ENCODE measurements around the gene CGNL1.

Gene CGNL1

GRCh38 chr15:57446393-57446792 lies 70.1 kb downstream of the CGNL1 start:
- in situ Hi-C loops (cut with MboI; ENCODE audit: low sequenced_read_pairs), result no loop called here

GRCh38 chr15:57451555-57451954 lies 75.2 kb downstream of the CGNL1 start:
- in situ Hi-C loops (cut with MboI; ENCODE audit: low sequenced_read_pairs), result no loop called here

GRCh38 chr15:57452090-57452754 lies 75.9 kb downstream of the CGNL1 start:
- in situ Hi-C loops (cut with MboI; ENCODE audit: low sequenced_read_pairs), result no loop called here

- in situ Hi-C loops (cut with MboI; ENCODE audit: low sequenced_read_pairs), result no loop called here
These were observed 79.6 kb downstream of the CGNL1 start for GRCh38 chr15:57455929-57456328.

GRCh38 chr15:57456559-57456958 lies 80.3 kb downstream of the CGNL1 start:
- in situ Hi-C loops (cut with MboI; ENCODE audit: low sequenced_read_pairs), result no loop called here

- in situ Hi-C loops (cut with MboI; ENCODE audit: low sequenced_read_pairs), result no loop called here
These were observed 81.4 kb downstream of the CGNL1 start for GRCh38 chr15:57457726-57458125.

GRCh38 chr15:57458356-57458781 lies 82.1 kb downstream of the CGNL1 start:
- in situ Hi-C loops (cut with MboI; ENCODE audit: low sequenced_read_pairs), result no loop called here

- in situ Hi-C loops (cut with MboI; ENCODE audit: low sequenced_read_pairs), result no loop called here
These were observed 84.0 kb downstream of the CGNL1 start for GRCh38 chr15:57460208-57460816.

- in situ Hi-C loops (cut with MboI; ENCODE audit: low sequenced_read_pairs), result no loop called here
These were observed 85.2 kb downstream of the CGNL1 start for GRCh38 chr15:57461541-57461940.

GRCh38 chr15:57462381-57462780 lies 86.1 kb downstream of the CGNL1 start:
- in situ Hi-C loops (cut with MboI; ENCODE audit: low sequenced_read_pairs), result no loop called here

GRCh38 chr15:57463360-57463759 lies 87.1 kb downstream of the CGNL1 start:
- in situ Hi-C loops (cut with MboI; ENCODE audit: low sequenced_read_pairs), result no loop called here

GRCh38 chr15:57464480-57464879 lies 88.2 kb downstream of the CGNL1 start:
- in situ Hi-C loops (cut with MboI; ENCODE audit: low sequenced_read_pairs), result no loop called here

GRCh38 chr15:57468486-57468885 lies 92.2 kb downstream of the CGNL1 start:
- in situ Hi-C loops (cut with MboI; ENCODE audit: low sequenced_read_pairs), result no loop called here

- in situ Hi-C loops (cut with MboI; ENCODE audit: low sequenced_read_pairs), result no loop called here
These were observed 94.2 kb downstream of the CGNL1 start for GRCh38 chr15:57470543-57470942.

- in situ Hi-C loops (cut with MboI; ENCODE audit: low sequenced_read_pairs), result no loop called here
These were observed 96.6 kb downstream of the CGNL1 start for GRCh38 chr15:57472861-57473260.

- in situ Hi-C loops (cut with MboI; ENCODE audit: low sequenced_read_pairs), result no loop called here
These were observed 100.2 kb downstream of the CGNL1 start for GRCh38 chr15:57476533-57476975.

GRCh38 chr15:57477736-57478522 lies 101.6 kb downstream of the CGNL1 start:
- in situ Hi-C loops (cut with MboI; ENCODE audit: low sequenced_read_pairs), result no loop called here

- in situ Hi-C loops (cut with MboI; ENCODE audit: low sequenced_read_pairs), result no loop called here
These were observed 102.7 kb downstream of the CGNL1 start for GRCh38 chr15:57479005-57479404.

- in situ Hi-C loops (cut with MboI; ENCODE audit: low sequenced_read_pairs), result no loop called here
These were observed 104.9 kb downstream of the CGNL1 start for GRCh38 chr15:57481038-57481705.

- in situ Hi-C loops (cut with MboI; ENCODE audit: low sequenced_read_pairs), result no loop called here
These were observed 109.6 kb downstream of the CGNL1 start for GRCh38 chr15:57485869-57486268.

GRCh38 chr15:57486833-57487232 lies 110.5 kb downstream of the CGNL1 start:
- in situ Hi-C loops (cut with MboI; ENCODE audit: low sequenced_read_pairs), result no loop called here
